ENCODE measurements around the gene TULP4. TPM values are rescaled to one million over a fixed set of nuclear protein-coding genes. Genes with fewer than 3 reads are reported as not detected.

TULP4 gene
- polyA plus RNA-seq, 1 donor (not counting 4 experiments of a cell fraction or from before 2014, with no cell fraction given): 13.1 TPM

DNA sequence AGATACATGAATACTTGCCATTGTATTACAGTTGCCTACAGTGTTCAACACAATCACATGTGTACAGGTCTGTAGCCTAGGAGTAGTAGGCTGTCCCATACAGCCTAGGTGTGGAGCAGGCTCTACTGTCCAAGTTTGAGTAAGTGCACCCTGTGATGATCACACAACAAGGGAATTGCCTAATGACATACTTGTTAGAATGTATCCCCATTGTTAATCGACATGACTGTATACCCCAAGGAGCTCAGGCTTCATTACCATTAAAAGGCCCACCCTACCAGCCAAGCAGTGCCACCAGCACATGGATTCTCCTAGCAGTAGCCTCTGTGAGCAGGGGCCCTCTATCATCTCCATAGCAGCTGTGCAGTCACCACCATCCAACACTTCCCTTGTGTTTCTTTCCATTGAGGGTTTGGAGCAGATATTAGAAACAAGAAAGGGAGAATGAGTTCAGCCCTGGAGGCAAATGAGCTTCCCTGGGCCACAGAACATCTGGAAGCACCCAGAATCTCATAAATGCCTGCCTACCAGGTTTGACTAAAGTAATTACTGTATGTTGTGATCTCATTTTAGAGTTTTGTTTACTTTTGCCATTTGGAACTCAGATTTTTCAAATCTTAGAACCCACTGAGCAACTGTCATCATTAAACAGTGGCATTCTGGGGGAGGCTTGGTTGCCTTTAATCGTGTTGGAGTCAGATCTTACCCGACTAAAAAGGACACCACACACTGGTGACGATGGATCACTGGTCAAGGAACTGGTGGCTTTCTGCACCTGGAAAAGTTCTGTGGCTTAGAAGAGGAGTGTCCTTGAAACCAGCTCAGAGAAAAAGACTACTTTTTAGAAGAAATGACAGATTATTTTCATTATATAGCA lies 104.9 kb downstream of the TULP4 start:
- no peak for DNase-seq (ENCODE audit: low read depth, low spot score)
- H3K4me3 ChIP-seq (ENCODE audit: control insufficient read depth in 2 of 3, extremely low read depth in 1 of 3, insufficient read depth in 2 of 3, low read depth in 1 of 3, low read length in 3 of 3): no peak overlapping the region
- H3K9ac ChIP-seq (ENCODE audit: control insufficient read depth, extremely low read depth, insufficient read depth, low read length): no peak overlapping the region
- no peaks in the 10 kb centered on the region for H3K79me2 ChIP-seq (ENCODE audit: control insufficient read depth, insufficient read depth, low read length)
- dilution Hi-C loops (cut with MboI; ENCODE audit: extremely low pct_ligation_motif_present, low sequenced_read_pairs): no loop called here
- peaks cover 30% of the 10 kb centered on the region for H3K4me1 ChIP-seq (ENCODE audit: control insufficient read depth, extremely low read depth, insufficient read depth, low read length)
- TF ChIP-seq, protein P1, sequence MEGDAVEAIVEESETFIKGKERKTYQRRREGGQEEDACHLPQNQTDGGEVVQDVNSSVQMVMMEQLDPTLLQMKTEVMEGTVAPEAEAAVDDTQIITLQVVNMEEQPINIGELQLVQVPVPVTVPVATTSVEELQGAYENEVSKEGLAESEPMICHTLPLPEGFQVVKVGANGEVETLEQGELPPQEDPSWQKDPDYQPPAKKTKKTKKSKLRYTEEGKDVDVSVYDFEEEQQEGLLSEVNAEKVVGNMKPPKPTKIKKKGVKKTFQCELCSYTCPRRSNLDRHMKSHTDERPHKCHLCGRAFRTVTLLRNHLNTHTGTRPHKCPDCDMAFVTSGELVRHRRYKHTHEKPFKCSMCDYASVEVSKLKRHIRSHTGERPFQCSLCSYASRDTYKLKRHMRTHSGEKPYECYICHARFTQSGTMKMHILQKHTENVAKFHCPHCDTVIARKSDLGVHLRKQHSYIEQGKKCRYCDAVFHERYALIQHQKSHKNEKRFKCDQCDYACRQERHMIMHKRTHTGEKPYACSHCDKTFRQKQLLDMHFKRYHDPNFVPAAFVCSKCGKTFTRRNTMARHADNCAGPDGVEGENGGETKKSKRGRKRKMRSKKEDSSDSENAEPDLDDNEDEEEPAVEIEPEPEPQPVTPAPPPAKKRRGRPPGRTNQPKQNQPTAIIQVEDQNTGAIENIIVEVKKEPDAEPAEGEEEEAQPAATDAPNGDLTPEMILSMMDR (optimal IDR thresholded peaks at IDR 0.05 in 1 of 3, IDR thresholded peaks at IDR 0.05 in 1 of 3, conservative IDR thresholded peaks at IDR 0.05 in 1 of 3; ENCODE audit: extremely low read depth in 1 of 3, insufficient read depth in 2 of 3, low read length in 3 of 3): peak in 1 of 3 experiments; percentile 25
- TF ChIP-seq EZH2 (IDR thresholded peaks at IDR 0.05; ENCODE audit: low read length): no peak
- H3K27me3 ChIP-seq (ENCODE audit: control insufficient read depth, extremely low read depth, insufficient read depth, low read length): no peaks in the 10 kb centered on the region
- H4K20me1 ChIP-seq (ENCODE audit: control insufficient read depth, extremely low read depth, insufficient read depth, low read length): no peaks in the 10 kb centered on the region
- peak overlapping the region; percentile 13 for H3K4me2 ChIP-seq (ENCODE audit: control insufficient read depth, extremely low read depth, insufficient read depth, low read depth, low read length)
- peak overlapping the region; percentile 48 for H3K27ac ChIP-seq (ENCODE audit: control insufficient read depth, insufficient read depth, low read length)
- no peak overlapping the region for H2AFZ ChIP-seq (ENCODE audit: control insufficient read depth, low read length)
- peak; percentile 96 for FAIRE-seq
- peaks cover 4 to 15% of the 10 kb centered on the region in 2 experiments for H3K36me3 ChIP-seq (ENCODE audit: control insufficient read depth in 2 of 2, extremely low read depth in 1 of 2, insufficient read depth in 2 of 2, low read length in 2 of 2)
- no peaks in the 10 kb centered on the region for H3K9me3 ChIP-seq (ENCODE audit: control insufficient read depth, low read depth, low read length)
- no peaks in the 10 kb centered on the region for H3K9me1 ChIP-seq (ENCODE audit: control insufficient read depth, extremely low read depth, insufficient read depth, low read length)

DNA sequence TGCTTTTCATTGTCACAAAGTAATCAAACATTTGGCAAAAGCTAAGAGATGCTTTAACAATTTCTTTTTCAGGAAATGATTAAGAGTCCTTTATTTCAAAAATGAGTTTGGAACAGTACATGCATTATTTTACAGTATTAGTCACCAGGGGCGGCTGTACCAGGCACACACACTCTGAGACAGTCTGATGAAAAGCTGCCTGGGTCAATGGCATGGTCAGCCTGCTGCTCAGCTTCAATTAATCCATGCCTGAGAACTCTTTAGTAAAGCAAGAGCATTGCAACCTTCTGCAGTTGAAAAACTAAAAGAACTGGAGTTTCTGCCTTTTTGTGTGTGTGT lies 105.5 kb downstream of the TULP4 start:
- H3K4me1 ChIP-seq (ENCODE audit: control insufficient read depth, extremely low read depth, insufficient read depth, low read length): peaks cover 24% of the 10 kb centered on the region
- peak overlapping the region; percentile 48 for H3K27ac ChIP-seq (ENCODE audit: control insufficient read depth, insufficient read depth, low read length)
- H3K27me3 ChIP-seq (ENCODE audit: control insufficient read depth, extremely low read depth, insufficient read depth, low read length): no peaks in the 10 kb centered on the region
- H3K4me2 ChIP-seq (ENCODE audit: control insufficient read depth, extremely low read depth, insufficient read depth, low read depth, low read length): peak overlapping the region; percentile 13
- no peak overlapping the region for H3K4me3 ChIP-seq (ENCODE audit: control insufficient read depth in 2 of 3, extremely low read depth in 1 of 3, insufficient read depth in 2 of 3, low read depth in 1 of 3, low read length in 3 of 3)
- no peak overlapping the region for H3K9ac ChIP-seq (ENCODE audit: control insufficient read depth, extremely low read depth, insufficient read depth, low read length)
- peaks cover 4 to 15% of the 10 kb centered on the region in 2 experiments for H3K36me3 ChIP-seq (ENCODE audit: control insufficient read depth in 2 of 2, extremely low read depth in 1 of 2, insufficient read depth in 2 of 2, low read length in 2 of 2)
- no peak for TF ChIP-seq EZH2 (IDR thresholded peaks at IDR 0.05; ENCODE audit: low read length)
- TF ChIP-seq, protein P1 (optimal IDR thresholded peaks at IDR 0.05 in 1 of 3, IDR thresholded peaks at IDR 0.05 in 1 of 3, conservative IDR thresholded peaks at IDR 0.05 in 1 of 3; ENCODE audit: extremely low read depth in 1 of 3, insufficient read depth in 2 of 3, low read length in 3 of 3): no peak
- H3K9me1 ChIP-seq (ENCODE audit: control insufficient read depth, extremely low read depth, insufficient read depth, low read length): no peaks in the 10 kb centered on the region
- no peak overlapping the region for H2AFZ ChIP-seq (ENCODE audit: control insufficient read depth, low read length)
- FAIRE-seq (peak; percentile 81), DNase-seq (ENCODE audit: low read depth, low spot score) (no peak)
- H3K79me2 ChIP-seq (ENCODE audit: control insufficient read depth, insufficient read depth, low read length): no peaks in the 10 kb centered on the region
- no peaks in the 10 kb centered on the region for H4K20me1 ChIP-seq (ENCODE audit: control insufficient read depth, extremely low read depth, insufficient read depth, low read length)
- no peaks in the 10 kb centered on the region for H3K9me3 ChIP-seq (ENCODE audit: control insufficient read depth, low read depth, low read length)
- dilution Hi-C loops (cut with MboI; ENCODE audit: extremely low pct_ligation_motif_present, low sequenced_read_pairs): no loop called here

Measured in keratinocyte (primary cell).